K562 (cell line): ENCODE results near the gene ROM1. TPM values are rescaled to one million over a fixed set of nuclear protein-coding genes. Genes with fewer than 3 reads are reported as not detected.

Experiments
- ATAC-seq: fragments of 200-7000 bp; cut with Tn5 transposase; 3 replicates; pipeline ENCODE4 v1.9.1; 2020; ENCODE audit warnings: moderate library complexity
- BruUV-seq: library from RNA; stranded (reverse); fragments of 400-500 nt; replicated peaks from 2 replicates; lab custom pipeline; 2021; lab: Mats Ljungman, UMichigan
- CTCF ChIA-PET: fragments of 300-600 bp; formaldehyde crosslinking; extraction: SDS; loops from one replicate; lab custom pipeline; 2021; ENCODE audit warnings: low intra/inter-chr PET ratio; lab: Yijun Ruan, JAX
- POLR2A ChIA-PET: fragments of 300-600, 350-650 bp; sonication (Branson Sonifier 250); formaldehyde crosslinking; extraction: SDS; loops from one replicate; lab custom pipeline; 2021; ENCODE audit warnings: antibody characterized with exemption, inconsistent platforms; lab: Yijun Ruan, JAX
- DNase-seq, 4 experiments: peaks; one replicate each; pipeline versions ENCODE4 v3.0.0 to v3.0.0-alpha.2; 2011 to 2018; ENCODE audit warnings: low spot score in 3 of 4, mixed read lengths in 3 of 4; ENCODE audit errors: extremely low read depth in 1 of 4
- FAIRE-seq: peaks from 2 replicates; lab custom pipeline; 2011; peaks lifted over from hg19 to GRCh38; lab: Jason Lieb, UNC
- H2AFZ ChIP-seq: 2 replicates; pipeline ENCODE4 v1.6.0; 2011; ENCODE audit warnings: low read depth, low read length, control low read depth, inconsistent platforms
- H3K27ac ChIP-seq: fragments of 200-600 bp; 3 replicates; pipeline ENCODE4 v1.8.0; 2011; ENCODE audit warnings: low read depth, mild to moderate bottlenecking, control low read depth, inconsistent platforms, low read length, moderate library complexity, mixed read lengths; ENCODE audit errors: extremely low read depth
- H3K27me3 ChIP-seq, 2 experiments: fragments of 300-600 bp in 1 of 2; 2 replicates in 1 of 2; 3 replicates in 1 of 2; pipeline versions ENCODE4 v1.6.0 to v1.8.0; 2011; ENCODE audit warnings: inconsistent platforms in 2 of 2, low read length in 2 of 2, mild to moderate bottlenecking in 1 of 2, mixed read lengths in 1 of 2, moderate library complexity in 1 of 2; ENCODE audit not compliant: control insufficient read depth in 2 of 2, insufficient read depth in 2 of 2
- H3K36me3 ChIP-seq: fragments of 300-600 bp; 3 replicates; pipeline ENCODE4 v1.8.0; 2011; ENCODE audit warnings: mild to moderate bottlenecking, low read length, inconsistent platforms; ENCODE audit not compliant: control insufficient read depth, insufficient read depth
- H3K4me1 ChIP-seq, 2 experiments: fragments of 200-600 bp in 1 of 2; replicated peaks in 1 of 2; 2 replicates in 1 of 2; 3 replicates in 1 of 2; pipeline versions ENCODE4 v1.5.1 to v1.8.0; 2011; ENCODE audit warnings: inconsistent platforms in 2 of 2, low read length in 2 of 2, mild to moderate bottlenecking in 1 of 2, mixed read lengths in 1 of 2, moderate library complexity in 1 of 2; ENCODE audit not compliant: control insufficient read depth in 2 of 2, insufficient read depth in 2 of 2
- H3K4me2 ChIP-seq: 2 replicates; pipeline ENCODE4 v1.6.1; 2011; ENCODE audit warnings: low read length, control low read depth, inconsistent platforms, mixed read lengths; ENCODE audit not compliant: insufficient read depth
- H3K4me3 ChIP-seq: fragments of 200-600 bp; sonication (generic), shearing (Covaris generic); 2 replicates; pipeline ENCODE4 v1.5.1; 2016; ENCODE audit warnings: control low read depth, inconsistent platforms
- H3K79me2 ChIP-seq: fragments of 200-600 bp; 3 replicates; pipeline ENCODE4 v1.8.0; 2011; ENCODE audit warnings: low read length, inconsistent platforms; ENCODE audit not compliant: control insufficient read depth, insufficient read depth
- H3K9ac ChIP-seq, 2 experiments: 2 replicates each; pipeline versions ENCODE4 v1.6.0 to v1.6.1; 2011; ENCODE audit warnings: low read depth in 2 of 2, low read length in 2 of 2, control low read depth in 1 of 2, inconsistent platforms in 1 of 2, mild to moderate bottlenecking in 1 of 2, mixed read lengths in 1 of 2; ENCODE audit not compliant: insufficient read depth in 1 of 2
- H3K9me1 ChIP-seq: one replicate; pipeline ENCODE4 v1.6.0; 2011; ENCODE audit warnings: inconsistent platforms, mild to moderate bottlenecking, low read length, moderate library complexity; ENCODE audit not compliant: control insufficient read depth, insufficient read depth
- H3K9me3 ChIP-seq: replicated peaks from 2 replicates; pipeline ENCODE4 v1.5.1; 2011; ENCODE audit warnings: low read depth, low read length, inconsistent platforms; ENCODE audit not compliant: control insufficient read depth, insufficient read depth
- H4K20me1 ChIP-seq: replicated peaks from 2 replicates; pipeline ENCODE4 v1.6.1; 2011; ENCODE audit warnings: low read length, inconsistent platforms, mixed read lengths; ENCODE audit not compliant: control insufficient read depth, insufficient read depth
- ATF7 ChIP-seq: fragments of 450-650 bp; IDR thresholded peaks from 2 replicates; pipeline ENCODE4 v1.7.1; 2014; ENCODE audit warnings: mild to moderate bottlenecking, moderate library complexity
- CLOCK ChIP-seq: fragments of 250-450 bp; sonication (Bioruptor Pico); IDR thresholded peaks from 2 replicates; pipeline ENCODE4 v1.4.0; 2020; ENCODE audit warnings: mild to moderate bottlenecking, moderate library complexity, borderline replicate concordance
- ETV5 ChIP-seq: sonication (generic); formaldehyde crosslinking; IDR thresholded peaks from 2 replicates; pipeline ENCODE4 v1.4.0; 2020; ENCODE audit warnings: low read depth, mild to moderate bottlenecking, missing genetic modification reagents
- KLF1 ChIP-seq: fragments of 450-650 bp; IDR thresholded peaks from 2 replicates; pipeline ENCODE4 v1.6.1; 2016; ENCODE audit warnings: missing genetic modification characterization, missing compliant biosample characterization
- STAG1 ChIP-seq: sonication (generic); formaldehyde crosslinking; IDR thresholded peaks from 2 replicates; pipeline ENCODE4 v1.5.0; 2020; ENCODE audit warnings: missing genetic modification reagents, borderline replicate concordance
- TCF15 ChIP-seq: fragments of 250-450 bp; sonication (Bioruptor Pico); IDR thresholded peaks from 2 replicates; pipeline ENCODE4 v1.8.0; 2022; ENCODE audit warnings: moderate library complexity, mild to moderate bottlenecking, inconsistent platforms
- ZBTB34 ChIP-seq: fragments of 250-450 bp; sonication (Bioruptor Pico); IDR thresholded peaks from 2 replicates; pipeline ENCODE4 v1.8.0; 2021; ENCODE audit warnings: mild to moderate bottlenecking, moderate library complexity
- ZNF217 ChIP-seq: sonication (generic); formaldehyde crosslinking; IDR thresholded peaks from 2 replicates; pipeline ENCODE4 v1.8.0; 2022; ENCODE audit warnings: mild to moderate bottlenecking, missing genetic modification reagents
- ZNF316 ChIP-seq: fragments of 450-650 bp; IDR thresholded peaks from 2 replicates; pipeline ENCODE4 v1.6.1; 2016
- ZNF583 ChIP-seq: fragments of 250-450 bp; sonication (Bioruptor Pico); IDR thresholded peaks from 2 replicates; pipeline ENCODE4 v1.4.0; 2020
- ZZZ3 ChIP-seq: fragments of 450-650 bp; IDR thresholded peaks from 2 replicates; pipeline ENCODE4 v1.6.1; 2016; ENCODE audit warnings: antibody characterized with exemption, mild to moderate bottlenecking, moderate library complexity
- WGBS: fragments of 100-300 bp; shearing (Covaris generic); methylation state at CpG from one replicate; pipeline ENCODE4 v1.1.6; 2016; ENCODE audit warnings: low coverage, mixed read lengths; ENCODE audit not compliant: insufficient coverage; ENCODE audit errors: missing lambda C conversion rate; 5-methylcytosine and 5-hydroxymethylcytosine counted together
- in situ Hi-C: fragments of 300-500 bp; cut with MboI; formaldehyde crosslinking; loops from 4 replicates; pipeline ENCODE4 v1.15.0; 2018; ENCODE audit warnings: inconsistent platforms, mixed read lengths
- intact Hi-C: fragments of 100-400 bp; cut with micrococcal nuclease; formaldehyde crosslinking; loops from 2 replicates; pipeline ENCODE4 v1.14.2; 2022
- polyA plus RNA-seq, 8 experiments: library from polyadenylated mRNA; depleted of rRNA in 4 of 8; stranded (reverse) in 5 of 8; unstranded in 3 of 8; fragments of >200 nt; fragmentation: Nextera tagmentation in 2 of 8; fragmentation: Illumina TruSeq in 1 of 8; extraction: Ambion mirVana in 2 of 8; extraction: Trizol in 1 of 8; gene quantifications; 2 replicates each; pipeline versions ENCODE4 v1.2.1 to v1.2.3, GENCODE V29; 2011 to 2014; ENCODE audit warnings: inconsistent platforms in 1 of 8, missing spikeins in 1 of 8
- total RNA-seq, 7 experiments: library from RNA; depleted of rRNA in 6 of 7; stranded (reverse); fragments of >200 nt in 6 of 7; fragmentation: Illumina TruSeq in 2 of 7; extraction: Trizol in 2 of 7; gene quantifications; 2 replicates each; pipeline versions ENCODE4 v1.2.1 to v1.2.3, GENCODE V29; 2011 to 2021; ENCODE audit warnings: low replicate concordance in 1 of 7
- TF ChIP-seq, protein P1 (sequence below): fragments of 250-450 bp; sonication (Bioruptor Pico); IDR thresholded peaks from 2 replicates; pipeline ENCODE4 v1.5.0; 2020; ENCODE audit warnings: mild to moderate bottlenecking, borderline replicate concordance
- TF ChIP-seq, protein P2 (sequence below): sonication (generic); formaldehyde crosslinking; IDR thresholded peaks from 2 replicates; pipeline ENCODE4 v1.8.1; 2023; ENCODE audit warnings: mild to moderate bottlenecking, missing genetic modification reagents

Gene ROM1
- total and polyA plus RNA-seq, 9 of the 15 experiments (the other 6 are each of a cell fraction or from before 2014, with no cell fraction given): 0.75 to 4.0 (median 2.6) TPM

GRCh38 chr11:62566247-62566646 lies 46.8 kb upstream of the ROM1 start:
- in situ Hi-C loops (no loop called here), intact Hi-C loops (no loop called here)
- H3K27ac ChIP-seq: no peak overlapping the region
- H3K9ac ChIP-seq: 0 out of 4 replicates have a peak overlapping the region, but pooled peaks of 1 of the 2 experiments have one; percentile 24
- ATAC-seq (no peak), FAIRE-seq (no peak), DNase-seq (no peak)
- H2AFZ ChIP-seq: no peak overlapping the region
- CTCF ChIA-PET: no interaction called here
- H3K4me2 ChIP-seq: no peak overlapping the region
- peaks cover 5 to 12% of the 10 kb centered on the region in 2 experiments; a peak in 3 of 5 replicates for H3K4me1 ChIP-seq
- no peaks in the 10 kb centered on the region for H3K27me3 ChIP-seq
- peaks cover 92% of the 10 kb centered on the region for H3K36me3 ChIP-seq
- no peaks in the 10 kb centered on the region for H3K9me3 ChIP-seq
- WGBS: 90% methylated on average over 8 of the region's 8 CpGs
- H4K20me1 ChIP-seq: peaks cover 14% of the 10 kb centered on the region
- no TSS peak for BruUV-seq
- H3K9me1 ChIP-seq: no peaks in the 10 kb centered on the region
- POLR2A ChIA-PET: interaction anchor here (0.6 to 1.8 kb wide), 8 partner anchors 8 to 194 kb away, joined by 3 to 5 read pairs (median 4); partner anchors contain the start of gene EEF1G
- H3K79me2 ChIP-seq: peaks cover 74% of the 10 kb centered on the region
- H3K4me3 ChIP-seq: no peak overlapping the region
- TF ChIP-seq ZNF217 (no peak), TCF15 (CRISPR knock-in tag) (no peak), STAG1 (CRISPR knock-in tag) (no peak), ZZZ3 (no peak), ATF7 (no peak), ETV5 (no peak), CLOCK (CRISPR knock-in tag) (no peak), ZBTB34 (CRISPR knock-in tag) (no peak), ZNF316 (peak; percentile 28; the same call in 1 of the 2 replicates), ZNF583 (CRISPR knock-in tag) (no peak), KLF1 (tag) (no peak)
- TF ChIP-seq, protein P1, sequence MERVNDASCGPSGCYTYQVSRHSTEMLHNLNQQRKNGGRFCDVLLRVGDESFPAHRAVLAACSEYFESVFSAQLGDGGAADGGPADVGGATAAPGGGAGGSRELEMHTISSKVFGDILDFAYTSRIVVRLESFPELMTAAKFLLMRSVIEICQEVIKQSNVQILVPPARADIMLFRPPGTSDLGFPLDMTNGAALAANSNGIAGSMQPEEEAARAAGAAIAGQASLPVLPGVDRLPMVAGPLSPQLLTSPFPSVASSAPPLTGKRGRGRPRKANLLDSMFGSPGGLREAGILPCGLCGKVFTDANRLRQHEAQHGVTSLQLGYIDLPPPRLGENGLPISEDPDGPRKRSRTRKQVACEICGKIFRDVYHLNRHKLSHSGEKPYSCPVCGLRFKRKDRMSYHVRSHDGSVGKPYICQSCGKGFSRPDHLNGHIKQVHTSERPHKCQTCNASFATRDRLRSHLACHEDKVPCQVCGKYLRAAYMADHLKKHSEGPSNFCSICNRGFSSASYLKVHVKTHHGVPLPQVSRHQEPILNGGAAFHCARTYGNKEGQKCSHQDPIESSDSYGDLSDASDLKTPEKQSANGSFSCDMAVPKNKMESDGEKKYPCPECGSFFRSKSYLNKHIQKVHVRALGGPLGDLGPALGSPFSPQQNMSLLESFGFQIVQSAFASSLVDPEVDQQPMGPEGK (CRISPR knock-in tag): no peak
- TF ChIP-seq, protein P2, sequence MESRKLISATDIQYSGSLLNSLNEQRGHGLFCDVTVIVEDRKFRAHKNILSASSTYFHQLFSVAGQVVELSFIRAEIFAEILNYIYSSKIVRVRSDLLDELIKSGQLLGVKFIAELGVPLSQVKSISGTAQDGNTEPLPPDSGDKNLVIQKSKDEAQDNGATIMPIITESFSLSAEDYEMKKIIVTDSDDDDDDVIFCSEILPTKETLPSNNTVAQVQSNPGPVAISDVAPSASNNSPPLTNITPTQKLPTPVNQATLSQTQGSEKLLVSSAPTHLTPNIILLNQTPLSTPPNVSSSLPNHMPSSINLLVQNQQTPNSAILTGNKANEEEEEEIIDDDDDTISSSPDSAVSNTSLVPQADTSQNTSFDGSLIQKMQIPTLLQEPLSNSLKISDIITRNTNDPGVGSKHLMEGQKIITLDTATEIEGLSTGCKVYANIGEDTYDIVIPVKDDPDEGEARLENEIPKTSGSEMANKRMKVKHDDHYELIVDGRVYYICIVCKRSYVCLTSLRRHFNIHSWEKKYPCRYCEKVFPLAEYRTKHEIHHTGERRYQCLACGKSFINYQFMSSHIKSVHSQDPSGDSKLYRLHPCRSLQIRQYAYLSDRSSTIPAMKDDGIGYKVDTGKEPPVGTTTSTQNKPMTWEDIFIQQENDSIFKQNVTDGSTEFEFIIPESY (CRISPR knock-in tag): peak; percentile 16; the same call in 1 of the 2 replicates
